Esophagus mucosa (tissue), 1 donor: ENCODE results near the gene CSPG4. TPM values are rescaled to one million over a fixed set of nuclear protein-coding genes. Genes with fewer than 3 reads are reported as not detected.
"Not testable (repeated sequence)": the region's sequence is repeated elsewhere in the genome, so short reads cannot be mapped to it uniquely, and the experiment has no call there.

Experiments used
- ATAC-seq: fragments of 200-7000 bp; cut with Tn5 transposase; one replicate; pipeline ENCODE4 v1.9.1; 2020
- total RNA-seq: library from RNA; stranded (reverse); gene quantifications from one replicate; pipeline ENCODE4 v1.2.4, GENCODE V29; 2023
- donor health status: DM: yes; HTN: yes; CAD: no.

CSPG4 gene, protein sequence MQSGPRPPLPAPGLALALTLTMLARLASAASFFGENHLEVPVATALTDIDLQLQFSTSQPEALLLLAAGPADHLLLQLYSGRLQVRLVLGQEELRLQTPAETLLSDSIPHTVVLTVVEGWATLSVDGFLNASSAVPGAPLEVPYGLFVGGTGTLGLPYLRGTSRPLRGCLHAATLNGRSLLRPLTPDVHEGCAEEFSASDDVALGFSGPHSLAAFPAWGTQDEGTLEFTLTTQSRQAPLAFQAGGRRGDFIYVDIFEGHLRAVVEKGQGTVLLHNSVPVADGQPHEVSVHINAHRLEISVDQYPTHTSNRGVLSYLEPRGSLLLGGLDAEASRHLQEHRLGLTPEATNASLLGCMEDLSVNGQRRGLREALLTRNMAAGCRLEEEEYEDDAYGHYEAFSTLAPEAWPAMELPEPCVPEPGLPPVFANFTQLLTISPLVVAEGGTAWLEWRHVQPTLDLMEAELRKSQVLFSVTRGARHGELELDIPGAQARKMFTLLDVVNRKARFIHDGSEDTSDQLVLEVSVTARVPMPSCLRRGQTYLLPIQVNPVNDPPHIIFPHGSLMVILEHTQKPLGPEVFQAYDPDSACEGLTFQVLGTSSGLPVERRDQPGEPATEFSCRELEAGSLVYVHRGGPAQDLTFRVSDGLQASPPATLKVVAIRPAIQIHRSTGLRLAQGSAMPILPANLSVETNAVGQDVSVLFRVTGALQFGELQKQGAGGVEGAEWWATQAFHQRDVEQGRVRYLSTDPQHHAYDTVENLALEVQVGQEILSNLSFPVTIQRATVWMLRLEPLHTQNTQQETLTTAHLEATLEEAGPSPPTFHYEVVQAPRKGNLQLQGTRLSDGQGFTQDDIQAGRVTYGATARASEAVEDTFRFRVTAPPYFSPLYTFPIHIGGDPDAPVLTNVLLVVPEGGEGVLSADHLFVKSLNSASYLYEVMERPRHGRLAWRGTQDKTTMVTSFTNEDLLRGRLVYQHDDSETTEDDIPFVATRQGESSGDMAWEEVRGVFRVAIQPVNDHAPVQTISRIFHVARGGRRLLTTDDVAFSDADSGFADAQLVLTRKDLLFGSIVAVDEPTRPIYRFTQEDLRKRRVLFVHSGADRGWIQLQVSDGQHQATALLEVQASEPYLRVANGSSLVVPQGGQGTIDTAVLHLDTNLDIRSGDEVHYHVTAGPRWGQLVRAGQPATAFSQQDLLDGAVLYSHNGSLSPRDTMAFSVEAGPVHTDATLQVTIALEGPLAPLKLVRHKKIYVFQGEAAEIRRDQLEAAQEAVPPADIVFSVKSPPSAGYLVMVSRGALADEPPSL (N-terminal part only)
- 1.9 TPM for total RNA-seq

DNA sequence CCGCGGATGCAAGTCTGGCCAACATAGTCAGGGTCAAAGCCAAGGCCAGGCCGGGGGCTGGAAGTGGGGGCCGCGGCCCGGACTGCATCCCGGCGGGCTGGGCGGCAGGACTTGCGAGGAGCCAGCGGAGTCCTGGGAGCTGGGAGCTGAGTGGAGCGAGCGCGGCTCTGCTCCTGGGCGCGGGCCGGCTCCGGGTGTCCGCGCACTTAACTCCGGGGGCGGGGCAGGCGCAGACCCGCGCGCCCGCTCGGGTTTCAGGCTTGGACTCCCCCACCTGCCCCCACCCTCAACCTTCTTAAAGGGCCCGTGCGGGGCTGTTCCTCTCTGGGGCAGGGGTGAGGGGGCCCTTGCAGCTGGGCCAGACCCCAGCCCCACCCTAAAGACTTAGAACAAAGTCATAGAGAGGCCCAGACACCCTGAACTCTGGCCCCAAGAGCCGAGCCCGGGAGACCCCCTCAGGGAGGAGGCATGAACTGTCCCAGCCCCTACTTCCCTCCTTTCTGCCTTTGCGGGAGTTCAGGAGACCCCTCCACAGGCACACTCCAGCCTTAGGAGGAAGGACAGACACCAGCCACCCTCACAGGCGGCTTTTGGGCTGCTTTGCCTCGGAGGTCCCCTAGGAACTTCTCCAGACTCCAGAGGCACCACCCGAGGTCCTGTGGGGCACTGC, at the start of gene CSPG4:
CSPG4 (minus strand) TSS at position 181 of the 670 bp plus-strand sequence; CDS start at position 88, 93 bp downstream.
- no peak for ATAC-seq

DNA sequence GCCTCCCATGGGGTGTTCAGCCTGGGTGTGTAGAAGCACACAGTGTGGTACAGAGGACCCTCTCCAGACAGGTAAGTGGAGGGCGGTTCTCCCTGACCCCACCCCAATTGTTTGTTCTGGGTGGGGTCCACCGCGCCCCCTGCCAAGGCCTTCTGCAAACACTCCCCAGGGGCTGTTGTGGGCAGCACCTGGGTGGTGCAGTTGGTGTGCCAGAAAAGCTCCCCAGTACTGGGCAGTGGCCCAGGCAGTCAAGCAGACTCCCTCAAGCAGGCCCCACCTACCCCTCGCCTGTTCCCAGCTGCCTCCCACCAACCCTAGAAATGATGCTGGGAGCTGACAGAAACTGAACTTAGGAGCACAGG, 49.7 kb upstream of the CSPG4 start:
- not testable (repeated sequence) for ATAC-seq

- no peak for ATAC-seq
Measured at GRCh38 chr15:75761446-75762356, 49.1 kb upstream of the CSPG4 start.

DNA sequence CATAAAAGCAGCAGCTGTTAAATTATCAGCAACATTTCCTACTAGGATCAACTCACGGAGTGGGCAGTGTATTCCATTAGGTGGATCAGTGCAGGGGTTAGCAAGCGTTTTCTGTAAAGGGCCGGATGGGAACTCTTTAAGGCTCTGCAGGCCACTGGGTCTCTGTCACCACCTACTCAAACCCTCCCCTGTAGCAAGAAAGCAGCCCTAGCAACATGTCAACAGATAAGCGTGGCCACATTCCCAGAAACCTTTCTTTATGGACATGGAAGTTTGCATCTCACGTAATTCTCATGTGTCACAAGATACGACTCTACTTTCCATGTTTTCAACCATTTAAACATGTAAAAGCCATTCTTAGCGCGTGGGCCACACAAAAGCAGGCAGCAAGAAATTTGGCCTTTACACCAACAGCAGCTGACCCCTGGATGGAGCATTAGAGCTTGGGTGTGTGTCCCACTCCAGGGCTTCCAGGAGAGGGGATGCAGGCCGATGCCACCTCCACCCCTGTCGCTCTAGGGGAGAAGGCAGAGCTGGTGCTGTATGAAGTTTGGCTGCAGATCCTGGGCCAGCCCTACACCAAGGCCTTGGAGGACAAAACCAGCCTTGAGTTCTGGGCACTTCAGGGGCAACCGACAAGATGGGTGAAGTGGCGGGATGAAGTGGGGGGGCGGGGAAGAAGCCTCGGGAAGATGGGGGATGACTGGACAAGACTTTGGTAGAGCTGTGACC, 48.2 kb upstream of the CSPG4 start:
- no peak for ATAC-seq

DNA sequence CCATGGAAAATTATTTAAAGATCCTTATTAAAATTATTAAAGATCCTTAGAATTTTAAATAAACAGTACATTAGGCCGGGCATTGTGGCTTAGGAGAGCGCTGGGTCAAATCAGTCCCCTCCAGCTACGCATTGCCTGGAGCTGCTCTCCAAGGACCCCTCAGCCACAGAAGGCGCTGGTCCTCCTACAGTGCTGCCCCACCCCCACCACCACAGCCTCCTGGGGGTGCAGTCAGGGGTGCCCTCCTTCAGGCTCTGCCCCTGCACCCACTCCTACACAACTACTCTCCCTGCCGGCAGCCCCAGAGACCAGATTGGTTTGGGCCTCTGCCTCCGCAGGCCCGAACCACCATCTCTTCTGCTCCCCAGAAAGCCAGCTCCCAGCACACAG, 47.5 kb upstream of the CSPG4 start:
- ATAC-seq: peak; percentile 20

- ATAC-seq: no peak
Measured at GRCh38 chr15:75759416-75760130, 46.9 kb upstream of the CSPG4 start.

- peak; percentile 82 for ATAC-seq
Measured at GRCh38 chr15:75758071-75758872, 45.6 kb upstream of the CSPG4 start.

DNA sequence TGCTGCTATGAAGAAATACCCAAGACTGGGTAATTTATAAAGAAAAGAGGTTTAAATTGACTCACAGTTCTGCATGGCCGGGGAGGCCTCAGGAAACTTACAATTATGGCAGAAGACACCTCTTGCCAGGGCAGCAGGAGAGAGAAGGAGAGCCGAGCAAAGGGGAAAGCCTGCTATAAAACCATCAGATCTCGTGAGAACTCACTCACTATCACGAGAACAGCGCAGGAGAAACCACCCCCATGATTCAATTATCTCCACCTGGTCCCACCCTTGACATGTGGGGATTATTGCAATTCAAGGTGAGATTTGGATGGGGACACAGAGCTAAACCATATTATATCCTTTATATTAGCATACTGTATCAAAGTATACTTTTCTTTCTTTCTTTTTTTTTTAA, 42.2 kb upstream of the CSPG4 start:
- not testable (repeated sequence) for ATAC-seq

GRCh38 chr15:75753145-75753544, 40.5 kb upstream of the CSPG4 start:
- no peak for ATAC-seq

GRCh38 chr15:75751891-75752290, 39.2 kb upstream of the CSPG4 start:
- ATAC-seq: no peak

GRCh38 chr15:75751116-75751875, 38.6 kb upstream of the CSPG4 start:
- ATAC-seq: no peak

DNA sequence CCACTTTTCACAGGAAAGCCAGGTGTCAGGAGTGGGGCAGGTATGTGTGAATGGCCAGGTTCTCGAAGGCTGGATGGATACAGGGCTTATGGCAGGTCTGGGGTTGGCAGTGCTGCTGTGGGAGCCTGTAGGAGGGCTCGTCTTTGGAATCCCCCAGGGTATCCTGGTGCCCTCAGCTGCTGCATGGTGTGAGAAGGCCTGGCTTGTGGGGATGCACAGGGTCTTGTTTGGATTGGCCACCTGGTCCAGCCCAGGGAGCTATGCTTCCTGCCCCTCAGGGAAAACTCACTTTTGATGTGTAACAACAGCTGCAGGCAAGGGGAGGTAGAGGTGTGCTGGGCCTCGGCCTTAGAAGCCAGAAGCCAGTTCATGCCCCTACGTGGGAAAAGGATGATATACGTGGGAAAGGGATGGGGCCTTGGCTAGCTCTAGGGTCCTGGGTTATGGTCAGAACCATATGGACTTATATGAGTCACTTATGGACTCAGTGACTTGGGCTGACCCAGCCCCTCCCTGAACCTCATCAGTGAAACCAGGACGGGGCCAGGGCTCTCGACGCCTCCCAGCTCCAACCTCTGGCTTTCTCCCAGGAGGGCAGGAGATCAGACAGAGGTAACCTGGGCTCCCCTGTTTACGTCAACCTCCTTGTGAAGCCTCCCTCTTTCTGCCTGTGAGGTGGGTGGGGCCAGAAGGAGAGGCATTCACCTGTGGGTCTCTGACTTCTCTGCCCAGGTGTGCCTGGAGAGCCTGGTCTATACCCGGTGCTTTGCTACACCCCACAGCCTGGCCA, 37.8 kb upstream of the CSPG4 start:
- ATAC-seq: no peak

DNA sequence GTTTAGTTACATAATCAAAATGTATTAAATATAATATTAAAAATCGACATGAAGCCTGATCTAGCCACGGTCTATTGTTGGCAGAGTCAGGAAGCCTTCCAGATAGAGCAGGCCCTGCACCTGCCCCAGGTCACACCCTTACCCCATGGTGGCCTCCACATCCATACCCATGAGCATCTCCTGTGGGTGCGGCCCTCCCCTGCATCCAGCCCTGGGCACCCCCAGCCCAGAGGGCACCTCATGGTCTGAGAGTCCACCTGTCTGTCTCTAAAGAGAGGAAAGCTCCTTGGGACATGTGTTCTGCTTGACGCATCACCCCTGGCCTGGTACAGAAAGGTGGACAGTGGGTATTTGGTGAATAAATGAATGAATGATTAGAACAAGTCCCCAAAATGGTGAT, 37.2 kb upstream of the CSPG4 start:
- ATAC-seq: no peak

GRCh38 chr15:75748882-75749281, 36.2 kb upstream of the CSPG4 start:
- ATAC-seq: not testable (repeated sequence)

DNA sequence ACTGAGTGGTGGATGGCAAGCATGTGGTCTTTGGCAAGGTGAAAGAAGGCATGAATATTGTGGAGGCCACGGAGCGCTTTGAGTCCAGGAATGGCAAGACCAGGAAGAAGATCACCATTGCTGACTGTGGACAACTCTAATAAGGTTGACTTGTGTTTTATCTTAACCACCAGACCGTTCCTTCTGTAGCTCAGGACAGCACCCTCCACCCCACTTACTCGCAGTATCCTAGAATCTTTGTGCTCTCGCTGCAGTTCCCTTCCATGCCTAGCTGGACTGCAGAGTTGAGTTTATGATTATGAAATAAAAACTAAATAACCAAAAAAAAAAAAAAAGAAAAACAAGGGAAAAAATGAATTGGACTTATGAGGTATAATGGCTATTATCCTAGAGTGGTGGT, 34.5 kb upstream of the CSPG4 start:
- ATAC-seq: not testable (repeated sequence)

GRCh38 chr15:75745305-75745704, 32.7 kb upstream of the CSPG4 start:
- no peak for ATAC-seq

DNA sequence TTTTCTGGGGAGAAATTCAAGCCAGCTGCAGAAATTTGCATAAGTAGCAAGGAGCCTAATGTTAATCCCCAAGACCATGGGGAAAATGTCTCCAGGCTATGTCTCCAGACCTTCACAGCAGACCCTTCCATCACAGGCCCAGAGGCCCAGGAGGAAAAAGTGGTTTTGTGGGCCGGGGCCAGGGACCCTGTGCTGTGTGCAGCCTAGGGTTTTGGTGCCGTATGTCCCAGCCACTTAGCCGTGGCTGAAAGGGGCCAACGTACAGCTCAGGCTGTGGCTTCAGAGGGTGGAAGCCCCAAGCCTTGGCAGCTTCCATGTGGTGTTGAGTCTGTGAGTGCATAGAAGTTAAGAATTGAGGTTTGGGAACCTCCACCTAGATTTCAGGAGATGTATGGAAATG, 29.7 kb upstream of the CSPG4 start:
- ATAC-seq: not testable (repeated sequence)
